ENCODE results near the gene PSMG4.

Gene PSMG4

GRCh38 chr6:3291346-3291745 is 32.6 kb downstream of the PSMG4 start:
- TF ChIP-seq CTCF (IDR thresholded peaks at IDR 0.05; ENCODE audit: low read depth, low read length): no peak

DNA sequence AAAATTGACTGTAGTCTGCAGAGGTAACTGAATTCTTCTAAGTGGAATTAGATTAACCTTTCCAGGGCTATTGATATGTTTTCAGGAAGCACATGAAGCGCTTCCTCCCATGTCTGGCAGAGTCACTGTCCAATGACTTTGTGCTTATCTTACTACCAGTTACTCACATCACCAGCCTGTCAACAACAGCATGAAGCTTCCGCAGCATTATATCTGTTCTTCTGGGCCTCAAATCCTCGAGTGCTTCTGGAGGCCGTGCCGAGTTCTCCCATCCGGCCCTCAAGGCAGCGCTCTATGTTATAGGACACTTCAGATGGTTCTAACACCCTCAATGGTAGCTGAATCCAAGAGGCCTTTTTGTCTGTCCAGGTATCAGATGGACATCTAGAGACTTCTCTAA is 33.2 kb downstream of the PSMG4 start:
- H3K27ac ChIP-seq: no peak overlapping the region; the same call in 1 of the 2 replicates

More at GRCh38 chr6:3291346-3291745, 32.6 kb downstream of the PSMG4 start:
- no peaks in the 10 kb centered on the region for H3K27me3 ChIP-seq (ENCODE audit: insufficient read depth, low read depth, severe bottlenecking)
- DNase-seq: no peak
- H3K27ac ChIP-seq: no peak overlapping the region
- H3K4me3 ChIP-seq (ENCODE audit: low read depth, low read length): no peak overlapping the region
- no peaks in the 10 kb centered on the region for H3K9me3 ChIP-seq (ENCODE audit: severe bottlenecking)
- H3K36me3 ChIP-seq: peaks cover 41% of the 10 kb centered on the region

GRCh38 chr6:3292431-3293197 is 33.9 kb downstream of the PSMG4 start:
- Histone ChIP-seq H3K27ac (peak overlapping the region; percentile 97), H3K9me3 (ENCODE audit: severe bottlenecking) (no peaks in the 10 kb centered on the region), H3K4me3 (ENCODE audit: low read depth, low read length) (no peak overlapping the region), H3K36me3 (peaks cover 35% of the 10 kb centered on the region), H3K27me3 (ENCODE audit: insufficient read depth, low read depth, severe bottlenecking) (no peaks in the 10 kb centered on the region)
- DNase-seq: peak; percentile 61
- TF ChIP-seq CTCF (IDR thresholded peaks at IDR 0.05; ENCODE audit: low read depth, low read length): peak; percentile 26; the same call in 1 of the 2 replicates

More for the DNA sequence above, 33.2 kb downstream of the PSMG4 start:
- no peak for TF ChIP-seq CTCF (IDR thresholded peaks at IDR 0.05; ENCODE audit: low read depth, low read length)
- no peaks in the 10 kb centered on the region for H3K9me3 ChIP-seq (ENCODE audit: severe bottlenecking)
- H3K27me3 ChIP-seq (ENCODE audit: insufficient read depth, low read depth, severe bottlenecking): no peaks in the 10 kb centered on the region
- H3K4me3 ChIP-seq (ENCODE audit: low read depth, low read length): no peak overlapping the region
- no peak for DNase-seq
- peaks cover 35% of the 10 kb centered on the region for H3K36me3 ChIP-seq

GRCh38 chr6:3293271-3294155 is 34.8 kb downstream of the PSMG4 start:
- Histone ChIP-seq H3K36me3 (peaks cover 38% of the 10 kb centered on the region), H3K27ac (peak overlapping the region; percentile 97), H3K9me3 (ENCODE audit: severe bottlenecking) (no peaks in the 10 kb centered on the region), H3K4me3 (ENCODE audit: low read depth, low read length) (no peak overlapping the region), H3K27me3 (ENCODE audit: insufficient read depth, low read depth, severe bottlenecking) (no peaks in the 10 kb centered on the region)
- DNase-seq: peak; percentile 46
- no peak for TF ChIP-seq CTCF (IDR thresholded peaks at IDR 0.05; ENCODE audit: low read depth, low read length)

DNA sequence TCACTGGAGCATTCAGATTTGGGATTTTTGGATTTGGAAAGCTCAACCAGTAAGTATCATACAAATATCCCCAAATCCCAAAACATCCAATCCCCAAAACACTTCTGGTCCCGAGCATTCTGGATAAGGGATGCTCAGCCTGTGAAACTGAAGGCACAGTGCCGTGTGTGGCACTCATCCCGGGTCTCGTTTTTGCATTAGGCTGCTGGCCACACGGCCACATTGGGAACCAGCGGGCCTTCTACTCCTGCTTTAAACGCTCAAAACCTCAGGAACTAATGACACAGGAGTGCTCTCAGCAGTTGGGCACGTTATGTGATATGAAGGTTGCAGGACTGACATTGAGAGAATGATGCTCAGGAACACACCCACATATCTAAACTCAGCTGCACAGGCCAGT is 35.6 kb downstream of the PSMG4 start:
- Histone ChIP-seq H3K9me3 (ENCODE audit: severe bottlenecking) (no peaks in the 10 kb centered on the region), H3K36me3 (peaks cover 30% of the 10 kb centered on the region), H3K4me3 (ENCODE audit: low read depth, low read length) (no peak overlapping the region), H3K27me3 (ENCODE audit: insufficient read depth, low read depth, severe bottlenecking) (no peaks in the 10 kb centered on the region), H3K27ac (peak overlapping the region; percentile 97)
- no peak for TF ChIP-seq CTCF (IDR thresholded peaks at IDR 0.05; ENCODE audit: low read depth, low read length)
- DNase-seq: no peak
